Astrocyte (in vitro differentiated cells and primary cell): Measurements from ENCODE around the gene SPDEF. TPM values are rescaled to one million over a fixed set of nuclear protein-coding genes. Genes with fewer than 3 reads are reported as not detected.

ENCODE experiments used
- DNase-seq: peaks from one replicate; pipeline ENCODE4 v3.0.0-alpha.2; 2010; ENCODE audit warnings: low read depth
- FAIRE-seq: peaks from 2 replicates; lab custom pipeline; 2011; peaks lifted over from hg19 to GRCh38; lab: Jason Lieb, UNC
- H2AFZ ChIP-seq: 2 replicates; pipeline ENCODE4 v1.6.0; 2012; ENCODE audit warnings: low read depth, low read length, inconsistent platforms
- H3K27ac ChIP-seq: 2 replicates; pipeline ENCODE4 v1.5.1; 2011; ENCODE audit warnings: low read depth, low read length, inconsistent platforms
- H3K27me3 ChIP-seq: 2 replicates; pipeline ENCODE4 v1.6.0; 2011; ENCODE audit warnings: low read length, inconsistent platforms; ENCODE audit not compliant: insufficient read depth
- H3K36me3 ChIP-seq: 2 replicates; pipeline ENCODE4 v1.5.1; 2011; ENCODE audit warnings: low read length, inconsistent platforms; ENCODE audit not compliant: insufficient read depth
- H3K4me1 ChIP-seq: 2 replicates; pipeline ENCODE4 v1.5.1; 2011; ENCODE audit warnings: low read length, inconsistent platforms; ENCODE audit not compliant: insufficient read depth
- H3K4me2 ChIP-seq: 2 replicates; pipeline ENCODE4 v1.6.0; 2012; ENCODE audit warnings: low read length, inconsistent platforms
- H3K4me3 ChIP-seq: 2 replicates; pipeline ENCODE4 v1.5.1; 2011; ENCODE audit warnings: low read depth, mild to moderate bottlenecking, low read length, inconsistent platforms; ENCODE audit not compliant: insufficient read depth
- H3K79me2 ChIP-seq: 2 replicates; pipeline ENCODE4 v1.6.0; 2012; ENCODE audit warnings: mild to moderate bottlenecking, low read length, inconsistent platforms; ENCODE audit not compliant: insufficient read depth
- H3K9ac ChIP-seq: 2 replicates; pipeline ENCODE4 v1.6.0; 2012; ENCODE audit warnings: mild to moderate bottlenecking, low read length, inconsistent platforms
- H3K9me3 ChIP-seq: 2 replicates; pipeline ENCODE4 v1.5.1; 2012; ENCODE audit warnings: low read depth, mild to moderate bottlenecking, low read length, inconsistent platforms; ENCODE audit not compliant: insufficient read depth
- H4K20me1 ChIP-seq: 2 replicates; pipeline ENCODE4 v1.6.0; 2012; ENCODE audit warnings: low read length, inconsistent platforms; ENCODE audit not compliant: insufficient read depth
- H3K27ac Mint-ChIP-seq: one replicate; pipeline ENCODE4 v1.8.0; 2021; ENCODE audit warnings: mild to moderate bottlenecking, mixed read lengths; ENCODE audit not compliant: unreplicated experiment
- H3K27me3 Mint-ChIP-seq: one replicate; pipeline ENCODE4 v1.8.0; 2021; ENCODE audit warnings: low read depth, mixed read lengths; ENCODE audit not compliant: unreplicated experiment
- H3K36me3 Mint-ChIP-seq: one replicate; pipeline ENCODE4 v1.8.0; 2021; ENCODE audit warnings: low read depth, mixed read lengths; ENCODE audit not compliant: unreplicated experiment
- H3K4me1 Mint-ChIP-seq: one replicate; pipeline ENCODE4 v1.8.0; 2021; ENCODE audit warnings: low read depth, mixed read lengths; ENCODE audit not compliant: unreplicated experiment
- H3K4me3 Mint-ChIP-seq: one replicate; pipeline ENCODE4 v1.8.0; 2021; ENCODE audit warnings: mild to moderate bottlenecking, moderate library complexity, mixed read lengths; ENCODE audit not compliant: unreplicated experiment
- H3K9me3 Mint-ChIP-seq: one replicate; pipeline ENCODE4 v1.8.0; 2021; ENCODE audit warnings: mild to moderate bottlenecking, mixed read lengths; ENCODE audit not compliant: unreplicated experiment
- EZH2 ChIP-seq: IDR thresholded peaks from 2 replicates; pipeline ENCODE4 v1.6.1; 2012; ENCODE audit warnings: mild to moderate bottlenecking, low read length, inconsistent platforms; ENCODE audit not compliant: insufficient read depth
- total RNA-seq: library from RNA; stranded (reverse); gene quantifications from 2 replicates; pipeline ENCODE4 v1.2.1, GENCODE V29; 2021
- TF ChIP-seq, protein P1 (sequence below): IDR thresholded peaks from 2 replicates; pipeline ENCODE4 v1.5.1; 2011; ENCODE audit warnings: low read depth, mild to moderate bottlenecking, inconsistent platforms, low read length, moderate library complexity; ENCODE audit not compliant: insufficient read depth

The SPDEF gene
- total RNA-seq, 1 donor from 2014 or later = 0.16 TPM

DNA sequence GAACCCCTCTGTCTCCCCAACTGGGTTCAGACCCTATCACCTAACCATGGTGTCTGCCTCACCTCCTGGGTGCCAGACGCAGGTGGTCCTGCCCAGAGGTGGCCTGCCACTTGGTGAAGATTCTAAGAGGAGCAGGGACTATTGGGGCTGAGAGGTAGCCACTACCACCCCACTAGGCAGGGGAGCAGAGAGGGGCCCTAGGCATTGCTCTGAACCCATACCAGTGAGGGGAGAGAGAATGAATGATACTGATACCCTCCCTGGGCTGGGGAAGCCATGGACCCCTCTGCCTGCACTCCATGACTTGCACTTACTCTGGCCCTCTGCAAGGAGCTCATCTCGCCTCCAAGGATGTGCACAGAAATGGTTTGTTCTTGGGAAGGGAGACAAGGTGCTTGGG is 31.7 kb upstream of the SPDEF start:
- no peak overlapping the region for H3K27ac ChIP-seq
- Mint-ChIP-seq H3K4me3 (no peak overlapping the region), H3K27ac (no peak overlapping the region), H3K27me3 (no peaks in the 10 kb centered on the region), H3K4me1 (peaks cover 20% of the 10 kb centered on the region), H3K9me3 (no peaks in the 10 kb centered on the region), H3K36me3 (peaks cover 14% of the 10 kb centered on the region)
- H3K4me2 ChIP-seq = no peak overlapping the region
- H3K79me2 ChIP-seq = peaks cover 27% of the 10 kb centered on the region
- no peak overlapping the region for H3K9ac ChIP-seq
- DNase-seq (no peak), FAIRE-seq (no peak)
- peaks cover 72% of the 10 kb centered on the region for H4K20me1 ChIP-seq
- no peak for TF ChIP-seq EZH2
- TF ChIP-seq, protein P1, sequence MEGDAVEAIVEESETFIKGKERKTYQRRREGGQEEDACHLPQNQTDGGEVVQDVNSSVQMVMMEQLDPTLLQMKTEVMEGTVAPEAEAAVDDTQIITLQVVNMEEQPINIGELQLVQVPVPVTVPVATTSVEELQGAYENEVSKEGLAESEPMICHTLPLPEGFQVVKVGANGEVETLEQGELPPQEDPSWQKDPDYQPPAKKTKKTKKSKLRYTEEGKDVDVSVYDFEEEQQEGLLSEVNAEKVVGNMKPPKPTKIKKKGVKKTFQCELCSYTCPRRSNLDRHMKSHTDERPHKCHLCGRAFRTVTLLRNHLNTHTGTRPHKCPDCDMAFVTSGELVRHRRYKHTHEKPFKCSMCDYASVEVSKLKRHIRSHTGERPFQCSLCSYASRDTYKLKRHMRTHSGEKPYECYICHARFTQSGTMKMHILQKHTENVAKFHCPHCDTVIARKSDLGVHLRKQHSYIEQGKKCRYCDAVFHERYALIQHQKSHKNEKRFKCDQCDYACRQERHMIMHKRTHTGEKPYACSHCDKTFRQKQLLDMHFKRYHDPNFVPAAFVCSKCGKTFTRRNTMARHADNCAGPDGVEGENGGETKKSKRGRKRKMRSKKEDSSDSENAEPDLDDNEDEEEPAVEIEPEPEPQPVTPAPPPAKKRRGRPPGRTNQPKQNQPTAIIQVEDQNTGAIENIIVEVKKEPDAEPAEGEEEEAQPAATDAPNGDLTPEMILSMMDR = no peak
- H3K4me3 ChIP-seq = no peak overlapping the region
- no peaks in the 10 kb centered on the region for H3K27me3 ChIP-seq
- H3K4me1 ChIP-seq = no peaks in the 10 kb centered on the region
- no peaks in the 10 kb centered on the region for H3K36me3 ChIP-seq
- H2AFZ ChIP-seq = no peak overlapping the region
- no peaks in the 10 kb centered on the region for H3K9me3 ChIP-seq

DNA sequence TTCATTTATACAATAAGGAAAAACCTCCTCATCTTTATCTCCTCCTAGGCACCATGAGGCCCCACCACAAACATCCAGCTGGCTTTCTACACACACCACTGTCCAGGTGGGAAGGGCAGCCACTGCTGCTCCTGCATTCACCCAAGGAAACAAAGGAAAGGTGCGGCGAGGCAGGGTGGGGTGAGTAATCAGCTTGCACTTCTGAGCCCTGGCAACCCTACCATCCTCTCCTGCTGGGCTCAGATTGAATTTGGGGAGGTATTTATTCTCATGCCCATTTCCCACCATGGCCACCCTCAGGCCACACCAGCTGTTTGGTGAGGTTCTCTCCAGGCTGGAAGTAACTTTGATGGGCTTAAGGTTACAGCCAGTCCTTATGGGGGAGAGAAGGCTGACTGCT is 31.2 kb upstream of the SPDEF start:
- Mint-ChIP-seq H3K36me3 (peaks cover 14% of the 10 kb centered on the region), H3K4me3 (no peak overlapping the region), H3K27ac (no peak overlapping the region), H3K4me1 (peaks cover 20% of the 10 kb centered on the region), H3K9me3 (no peaks in the 10 kb centered on the region), H3K27me3 (no peaks in the 10 kb centered on the region)
- TF ChIP-seq, protein P1 = no peak
- Histone ChIP-seq H3K27ac (no peak overlapping the region), H3K79me2 (peaks cover 25% of the 10 kb centered on the region), H3K4me2 (no peak overlapping the region), H3K4me3 (no peak overlapping the region), H2AFZ (no peak overlapping the region), H3K4me1 (no peaks in the 10 kb centered on the region), H3K9me3 (no peaks in the 10 kb centered on the region), H3K36me3 (no peaks in the 10 kb centered on the region), H3K9ac (no peak overlapping the region), H4K20me1 (peaks cover 71% of the 10 kb centered on the region), H3K27me3 (no peaks in the 10 kb centered on the region)
- DNase-seq (no peak), FAIRE-seq (no peak)

DNA sequence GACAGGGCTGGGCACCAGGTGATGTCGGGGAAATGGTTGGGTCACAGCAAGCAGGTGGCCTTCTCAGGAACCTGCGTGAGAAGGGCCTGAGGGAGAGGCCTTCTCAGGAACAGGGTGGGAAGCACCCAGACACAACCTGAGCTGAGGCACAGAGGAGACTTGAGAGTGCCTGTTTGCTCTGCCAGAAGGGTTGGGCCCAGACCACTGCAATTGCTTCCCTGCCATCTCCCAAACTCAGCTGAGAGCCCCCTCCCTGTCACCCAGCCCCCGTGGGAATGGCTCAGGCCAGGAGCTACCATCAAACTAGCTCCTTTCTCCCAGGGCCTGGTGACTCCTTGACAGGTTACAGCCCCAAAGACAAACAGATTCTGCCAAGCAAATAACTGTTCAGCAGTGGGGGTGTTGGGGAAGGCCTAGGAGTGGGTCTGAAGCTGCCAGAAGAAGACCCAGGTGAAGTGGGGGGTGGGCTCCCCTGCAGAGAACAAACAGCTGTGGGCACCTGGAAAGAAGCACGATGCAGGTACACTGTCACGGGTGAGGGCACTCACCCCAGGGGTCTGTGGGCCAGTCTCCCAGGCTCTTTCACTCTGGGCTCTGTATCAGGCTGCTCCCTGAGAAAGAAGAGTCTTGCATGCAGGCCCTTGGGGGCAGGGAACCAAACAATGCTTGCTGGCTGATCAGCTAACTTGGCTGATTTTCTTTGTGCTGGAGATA is 30.4 kb upstream of the SPDEF start:
- Mint-ChIP-seq H3K9me3 (no peaks in the 10 kb centered on the region), H3K36me3 (peaks cover 14% of the 10 kb centered on the region), H3K27me3 (no peaks in the 10 kb centered on the region), H3K4me3 (no peak overlapping the region), H3K4me1 (peaks cover 16% of the 10 kb centered on the region), H3K27ac (no peak overlapping the region)
- no peaks in the 10 kb centered on the region for H3K36me3 ChIP-seq
- H3K4me3 ChIP-seq = no peak overlapping the region
- no peak overlapping the region for H2AFZ ChIP-seq
- H3K4me1 ChIP-seq = no peaks in the 10 kb centered on the region
- DNase-seq (no peak), FAIRE-seq (no peak)
- peaks cover 17% of the 10 kb centered on the region for H3K79me2 ChIP-seq
- no peak overlapping the region for H3K9ac ChIP-seq
- H3K27me3 ChIP-seq = no peaks in the 10 kb centered on the region
- no peak overlapping the region for H3K4me2 ChIP-seq
- TF ChIP-seq, protein P1 = no peak
- TF ChIP-seq EZH2 = no peak
- H4K20me1 ChIP-seq = peaks cover 63% of the 10 kb centered on the region
- no peak overlapping the region for H3K27ac ChIP-seq
- H3K9me3 ChIP-seq = no peaks in the 10 kb centered on the region
